HEK293 (cell line): Measurements from ENCODE around the gene ABHD17A.

Experiments used
- CTCF ChIA-PET: fragments of 350-600 bp; formaldehyde crosslinking; extraction: SDS; loops from one replicate; lab custom pipeline; 2021; ENCODE audit warnings: antibody characterized with exemption; lab: Yijun Ruan, JAX
- POLR2A ChIA-PET: fragments of 300-600 bp; formaldehyde crosslinking; extraction: SDS; loops from one replicate; lab custom pipeline; 2020; ENCODE audit warnings: antibody characterized with exemption, inconsistent platforms; lab: Yijun Ruan, JAX
- H3K27ac ChIP-seq: fragments of 200-500 bp; sonication (Bioruptor generic); 2 replicates; pipeline ENCODE4 v1.5.1; 2014; ENCODE audit warnings: low read depth, low read length, control low read depth, inconsistent platforms; ENCODE audit errors: extremely low read depth
- H3K36me3 ChIP-seq, 2 experiments: fragments of 200-500 bp in 1 of 2; sonication (Bioruptor generic) in 1 of 2; 1 replicate in 1 of 2; 2 replicates in 1 of 2; pipeline ENCODE4 v1.5.1; 2014 to 2017; ENCODE audit warnings: inconsistent platforms in 2 of 2, low read length in 2 of 2; ENCODE audit not compliant: control insufficient read depth in 2 of 2, insufficient read depth in 1 of 2
- H3K4me1 ChIP-seq: fragments of 200-500 bp; sonication (Bioruptor generic); 2 replicates; pipeline ENCODE4 v1.5.1; 2014; ENCODE audit warnings: mild to moderate bottlenecking, low read length, inconsistent platforms; ENCODE audit not compliant: control insufficient read depth, insufficient read depth
- H3K4me3 ChIP-seq: 2 replicates; pipeline ENCODE4 v1.5.1; 2011; ENCODE audit warnings: low read depth, mild to moderate bottlenecking, control low read depth, low read length, moderate library complexity
- H3K9me3 ChIP-seq: fragments of 200-500 bp; sonication (Bioruptor generic); 2 replicates; pipeline ENCODE4 v1.5.1; 2014; ENCODE audit warnings: low read depth, low read length, inconsistent platforms; ENCODE audit not compliant: control insufficient read depth, insufficient read depth
- GLIS1 ChIP-seq: fragments of 450-650 bp; formaldehyde crosslinking; IDR thresholded peaks from 2 replicates; pipeline ENCODE4 v1.5.1; 2016; ENCODE audit warnings: missing biosample characterization, missing genetic modification characterization
- GLIS2 ChIP-seq: fragments of 450-650 bp; formaldehyde crosslinking; IDR thresholded peaks from 2 replicates; pipeline ENCODE4 v1.5.1; 2016; ENCODE audit warnings: missing biosample characterization, missing genetic modification characterization
- KLF1 ChIP-seq: fragments of 450-650 bp; formaldehyde crosslinking; IDR thresholded peaks from 2 replicates; pipeline ENCODE4 v1.5.1; 2016; ENCODE audit warnings: missing biosample characterization, missing genetic modification characterization
- WT1 ChIP-seq: fragments of 450-650 bp; formaldehyde crosslinking; IDR thresholded peaks from 2 replicates; pipeline ENCODE4 v1.5.1; 2016; ENCODE audit warnings: missing biosample characterization, missing genetic modification characterization
- ZBTB21 ChIP-seq: fragments of 450-650 bp; formaldehyde crosslinking; IDR thresholded peaks from 2 replicates; pipeline ENCODE4 v1.5.1; 2017; ENCODE audit warnings: missing biosample characterization, missing genetic modification characterization
- ZIC2 ChIP-seq: fragments of 450-650 bp; formaldehyde crosslinking; IDR thresholded peaks from 2 replicates; pipeline ENCODE4 v1.5.1; 2016; ENCODE audit warnings: missing biosample characterization, missing genetic modification characterization
- ZNF10 ChIP-seq: fragments of 450-650 bp; formaldehyde crosslinking; IDR thresholded peaks from 2 replicates; pipeline ENCODE4 v1.5.1; 2017; ENCODE audit warnings: missing biosample characterization, missing genetic modification characterization
- ZNF324 ChIP-seq: fragments of 450-650 bp; formaldehyde crosslinking; IDR thresholded peaks from 2 replicates; pipeline ENCODE4 v1.5.1; 2016; ENCODE audit warnings: missing biosample characterization, missing genetic modification characterization
- ZNF398 ChIP-seq: fragments of 450-650 bp; formaldehyde crosslinking; IDR thresholded peaks from 2 replicates; pipeline ENCODE4 v1.5.1; 2017; ENCODE audit warnings: missing biosample characterization, missing genetic modification characterization
- ZNF426 ChIP-seq: fragments of 450-650 bp; formaldehyde crosslinking; IDR thresholded peaks from 2 replicates; pipeline ENCODE4 v1.5.1; 2017; ENCODE audit warnings: missing biosample characterization, missing genetic modification characterization, mild to moderate bottlenecking, inconsistent platforms, moderate library complexity
- ZNF433 ChIP-seq: fragments of 450-650 bp; formaldehyde crosslinking; IDR thresholded peaks from 2 replicates; pipeline ENCODE4 v1.5.1; 2016; ENCODE audit warnings: missing biosample characterization, missing genetic modification characterization, low read depth
- ZNF544 ChIP-seq: fragments of 450-650 bp; formaldehyde crosslinking; IDR thresholded peaks from 2 replicates; pipeline ENCODE4 v1.5.0; 2017; ENCODE audit warnings: missing biosample characterization, missing genetic modification characterization
- ZNF561 ChIP-seq: fragments of 450-650 bp; IDR thresholded peaks from 2 replicates; pipeline ENCODE4 v1.5.1; 2018; ENCODE audit warnings: missing biosample characterization, missing genetic modification characterization, borderline replicate concordance
- ZNF600 ChIP-seq: fragments of 450-650 bp; formaldehyde crosslinking; IDR thresholded peaks from 2 replicates; pipeline ENCODE4 v1.5.1; 2016; ENCODE audit warnings: missing biosample characterization, missing genetic modification characterization
- ZNF664 ChIP-seq: fragments of 450-650 bp; formaldehyde crosslinking; IDR thresholded peaks from 2 replicates; pipeline ENCODE4 v1.5.1; 2016; ENCODE audit warnings: missing biosample characterization, missing genetic modification characterization
- ZSCAN30 ChIP-seq: fragments of 450-650 bp; IDR thresholded peaks from 2 replicates; pipeline ENCODE4 v1.5.1; 2018; ENCODE audit warnings: missing biosample characterization, mild to moderate bottlenecking, missing genetic modification characterization, moderate library complexity
- TF ChIP-seq, protein P1 (sequence below): fragments of 450-650 bp; formaldehyde crosslinking; IDR thresholded peaks from 2 replicates; pipeline ENCODE4 v1.5.1; 2016; ENCODE audit warnings: missing biosample characterization, missing genetic modification characterization
- TF ChIP-seq, protein P2 (sequence below): fragments of 450-650 bp; formaldehyde crosslinking; IDR thresholded peaks from 2 replicates; pipeline ENCODE4 v1.5.1; 2016; ENCODE audit warnings: missing biosample characterization, missing genetic modification characterization
- TF ChIP-seq, protein P3 (sequence below): fragments of 450-650 bp; formaldehyde crosslinking; IDR thresholded peaks from 2 replicates; pipeline ENCODE4 v1.5.1; 2016; ENCODE audit warnings: missing biosample characterization, missing genetic modification characterization

ABHD17A gene

GRCh38 chr19:1858412-1859081, 26.7 kb downstream of the ABHD17A start:
- POLR2A ChIA-PET, result interaction anchor here (1.7 kb wide), 1 partner anchor 10 kb away, joined by 4 read pairs; no protein-coding TSS in a partner anchor
- peaks cover 24% of the 10 kb centered on the region for H3K4me1 ChIP-seq
- CTCF ChIA-PET, result interaction anchor here (0.6 to 1.9 kb wide), 4 partner anchors 10 to 50 kb away, joined by 3 to 15 read pairs (median 4); partner anchors contain the start of gene REXO1

GRCh38 chr19:1857648-1858326, 27.5 kb downstream of the ABHD17A start:
- Histone ChIP-seq H3K27ac (no peak overlapping the region), H3K4me1 (peaks cover 24% of the 10 kb centered on the region), H3K4me3 (no peak overlapping the region), H3K9me3 (no peaks in the 10 kb centered on the region), H3K36me3 (no peaks in the 10 kb centered on the region)
- POLR2A ChIA-PET, result interaction anchor here (0.5 to 1.7 kb wide), 5 partner anchors 9 to 1644 kb away, joined by 3 to 7 read pairs (median 4); partner anchors contain the start of gene MBD3
- CTCF ChIA-PET, result interaction anchor here (0.7 to 1.9 kb wide), 4 partner anchors 9 to 97 kb away, joined by 3 to 15 read pairs (median 4); partner anchors contain the start of gene REXO1
- no peak for TF ChIP-seq ZSCAN30 (tag by site-specific recombination)
- TF ChIP-seq ZNF544 (tag by site-specific recombination), result no peak
- TF ChIP-seq ZNF664 (tag by site-specific recombination), result no peak
- TF ChIP-seq, protein P1, sequence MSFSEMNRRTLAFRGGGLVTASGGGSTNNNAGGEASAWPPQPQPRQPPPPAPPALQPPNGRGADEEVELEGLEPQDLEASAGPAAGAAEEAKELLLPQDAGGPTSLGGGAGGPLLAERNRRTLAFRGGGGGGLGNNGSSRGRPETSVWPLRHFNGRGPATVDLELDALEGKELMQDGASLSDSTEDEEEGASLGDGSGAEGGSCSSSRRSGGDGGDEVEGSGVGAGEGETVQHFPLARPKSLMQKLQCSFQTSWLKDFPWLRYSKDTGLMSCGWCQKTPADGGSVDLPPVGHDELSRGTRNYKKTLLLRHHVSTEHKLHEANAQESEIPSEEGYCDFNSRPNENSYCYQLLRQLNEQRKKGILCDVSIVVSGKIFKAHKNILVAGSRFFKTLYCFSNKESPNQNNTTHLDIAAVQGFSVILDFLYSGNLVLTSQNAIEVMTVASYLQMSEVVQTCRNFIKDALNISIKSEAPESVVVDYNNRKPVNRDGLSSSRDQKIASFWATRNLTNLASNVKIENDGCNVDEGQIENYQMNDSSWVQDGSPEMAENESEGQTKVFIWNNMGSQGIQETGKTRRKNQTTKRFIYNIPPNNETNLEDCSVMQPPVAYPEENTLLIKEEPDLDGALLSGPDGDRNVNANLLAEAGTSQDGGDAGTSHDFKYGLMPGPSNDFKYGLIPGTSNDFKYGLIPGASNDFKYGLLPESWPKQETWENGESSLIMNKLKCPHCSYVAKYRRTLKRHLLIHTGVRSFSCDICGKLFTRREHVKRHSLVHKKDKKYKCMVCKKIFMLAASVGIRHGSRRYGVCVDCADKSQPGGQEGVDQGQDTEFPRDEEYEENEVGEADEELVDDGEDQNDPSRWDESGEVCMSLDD, result no peak
- TF ChIP-seq ZNF561 (tag by site-specific recombination), result no peak
- peak; percentile 70 for TF ChIP-seq KLF1 (tag by site-specific recombination)
- no peak for TF ChIP-seq ZNF426 (tag by site-specific recombination)
- TF ChIP-seq, protein P2, sequence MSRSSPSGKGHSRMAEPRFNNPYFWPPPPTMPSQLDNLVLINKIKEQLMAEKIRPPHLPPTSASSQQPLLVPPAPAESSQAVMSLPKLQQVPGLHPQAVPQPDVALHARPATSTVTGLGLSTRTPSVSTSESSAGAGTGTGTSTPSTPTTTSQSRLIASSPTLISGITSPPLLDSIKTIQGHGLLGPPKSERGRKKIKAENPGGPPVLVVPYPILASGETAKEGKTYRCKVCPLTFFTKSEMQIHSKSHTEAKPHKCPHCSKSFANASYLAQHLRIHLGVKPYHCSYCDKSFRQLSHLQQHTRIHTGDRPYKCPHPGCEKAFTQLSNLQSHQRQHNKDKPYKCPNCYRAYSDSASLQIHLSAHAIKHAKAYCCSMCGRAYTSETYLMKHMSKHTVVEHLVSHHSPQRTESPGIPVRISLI (tag by site-specific recombination), result no peak

More at GRCh38 chr19:1858412-1859081, 26.7 kb downstream of the ABHD17A start:
- no peaks in the 10 kb centered on the region for H3K9me3 ChIP-seq
- H3K36me3 ChIP-seq, result no peaks in the 10 kb centered on the region
- no peak overlapping the region for H3K27ac ChIP-seq
- H3K4me3 ChIP-seq, result no peak overlapping the region
- TF ChIP-seq ZNF600 (tag by site-specific recombination) (no peak), ZNF398 (tag by site-specific recombination) (peak; percentile 68), GLIS2 (peak; percentile 81), ZNF10 (tag by site-specific recombination) (no peak), ZNF324 (tag by site-specific recombination) (no peak), ZIC2 (tag by site-specific recombination) (0 out of 2 replicates have a peak, but pooled peaks have one; percentile 18), ZNF433 (tag by site-specific recombination) (no peak), GLIS1 (tag by site-specific recombination) (peak; percentile 86), WT1 (tag by site-specific recombination) (peak; percentile 26; the same call in 1 of the 2 replicates), ZBTB21 (tag by site-specific recombination) (no peak)
- TF ChIP-seq, protein P3, sequence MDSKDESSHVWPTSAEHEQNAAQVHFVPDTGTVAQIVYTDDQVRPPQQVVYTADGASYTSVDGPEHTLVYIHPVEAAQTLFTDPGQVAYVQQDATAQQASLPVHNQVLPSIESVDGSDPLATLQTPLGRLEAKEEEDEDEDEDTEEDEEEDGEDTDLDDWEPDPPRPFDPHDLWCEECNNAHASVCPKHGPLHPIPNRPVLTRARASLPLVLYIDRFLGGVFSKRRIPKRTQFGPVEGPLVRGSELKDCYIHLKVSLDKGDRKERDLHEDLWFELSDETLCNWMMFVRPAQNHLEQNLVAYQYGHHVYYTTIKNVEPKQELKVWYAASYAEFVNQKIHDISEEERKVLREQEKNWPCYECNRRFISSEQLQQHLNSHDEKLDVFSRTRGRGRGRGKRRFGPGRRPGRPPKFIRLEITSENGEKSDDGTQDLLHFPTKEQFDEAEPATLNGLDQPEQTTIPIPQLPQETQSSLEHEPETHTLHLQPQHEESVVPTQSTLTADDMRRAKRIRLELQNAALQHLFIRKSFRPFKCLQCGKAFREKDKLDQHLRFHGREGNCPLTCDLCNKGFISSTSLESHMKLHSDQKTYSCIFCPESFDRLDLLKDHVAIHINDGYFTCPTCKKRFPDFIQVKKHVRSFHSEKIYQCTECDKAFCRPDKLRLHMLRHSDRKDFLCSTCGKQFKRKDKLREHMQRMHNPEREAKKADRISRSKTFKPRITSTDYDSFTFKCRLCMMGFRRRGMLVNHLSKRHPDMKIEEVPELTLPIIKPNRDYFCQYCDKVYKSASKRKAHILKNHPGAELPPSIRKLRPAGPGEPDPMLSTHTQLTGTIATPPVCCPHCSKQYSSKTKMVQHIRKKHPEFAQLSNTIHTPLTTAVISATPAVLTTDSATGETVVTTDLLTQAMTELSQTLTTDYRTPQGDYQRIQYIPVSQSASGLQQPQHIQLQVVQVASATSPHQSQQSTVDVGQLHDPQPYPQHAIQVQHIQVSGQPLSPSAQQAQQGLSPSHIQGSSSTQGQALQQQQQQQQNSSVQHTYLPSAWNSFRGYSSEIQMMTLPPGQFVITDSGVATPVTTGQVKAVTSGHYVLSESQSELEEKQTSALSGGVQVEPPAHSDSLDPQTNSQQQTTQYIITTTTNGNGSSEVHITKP (tag by site-specific recombination), result peak; percentile 36; the same call in 1 of the 2 replicates
- TF ChIP-seq, protein P1, result 0 out of 2 replicates have a peak, but pooled peaks have one; percentile 16
